Raji (cell line): ENCODE data around the gene BLNK.

Source experiments
- POLR2A ChIP-seq: IDR thresholded peaks from 2 replicates; pipeline ENCODE4 v1.6.1; 2011; ENCODE audit warnings: low read depth, low read length, control low read depth; ENCODE audit not compliant: insufficient read depth

Gene BLNK

DNA sequence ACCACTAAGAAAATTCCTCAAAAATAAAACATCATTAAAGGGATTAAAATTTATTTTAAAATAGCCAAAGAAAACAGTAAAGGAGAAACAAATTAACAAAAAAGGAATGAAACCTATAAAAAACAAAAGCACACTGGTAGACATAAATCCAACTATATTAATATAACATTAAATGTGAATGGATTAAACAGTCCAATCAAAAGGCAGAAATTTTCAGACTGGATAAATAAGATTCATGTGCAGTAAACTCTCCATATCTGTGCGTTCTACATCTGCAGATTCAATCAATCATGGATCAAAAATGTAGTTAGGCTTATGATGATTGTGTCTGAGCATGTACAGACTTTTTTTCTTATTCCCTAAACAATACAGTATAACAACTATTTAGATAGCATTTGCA lies 98.7 kb downstream of the BLNK start:
- TF ChIP-seq POLR2A: no peak

- TF ChIP-seq POLR2A: no peak
These were observed 101.1 kb downstream of the BLNK start for GRCh38 chr10:96170230-96170629.

GRCh38 chr10:96168546-96168945 lies 102.8 kb downstream of the BLNK start:
- TF ChIP-seq POLR2A: no peak

- TF ChIP-seq POLR2A: no peak
These were observed 105.6 kb downstream of the BLNK start for GRCh38 chr10:96165726-96166125.

DNA sequence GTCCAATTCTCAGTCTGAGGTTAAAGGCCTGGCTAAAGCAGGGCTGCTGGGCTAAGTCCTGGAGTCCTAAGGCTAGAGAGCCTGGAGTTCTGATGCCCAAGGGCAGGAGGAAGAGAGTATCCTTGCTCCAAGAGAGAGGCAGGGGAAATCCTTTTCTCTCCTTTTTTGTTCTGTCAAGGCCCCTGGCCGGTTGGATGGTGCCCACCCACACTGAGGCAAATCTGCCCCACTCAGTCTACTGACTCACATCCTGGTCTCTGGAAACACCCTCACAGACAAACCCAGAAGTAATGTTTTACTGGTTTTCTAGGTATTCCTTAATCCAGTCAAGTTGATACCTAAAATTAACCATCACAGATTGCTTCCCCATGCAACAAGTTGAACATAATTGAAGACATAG lies 118.3 kb downstream of the BLNK start:
- TF ChIP-seq POLR2A: no peak

- TF ChIP-seq POLR2A: no peak
These were observed 118.9 kb downstream of the BLNK start for GRCh38 chr10:96152437-96152836.
